Fibroblast of mammary gland (primary cell): ENCODE measurements around the gene SLC15A1.
A peak's percentile ranks its signal among the peaks of the same experiment; 100 is the strongest.

ENCODE experiments used
- DNase-seq: peaks from one replicate; pipeline ENCODE4 v3.0.0-alpha.2; 2010; ENCODE audit warnings: low read depth
- H3K4me3 ChIP-seq: 2 replicates; pipeline ENCODE4 v1.5.1; 2011; ENCODE audit warnings: low read depth, mild to moderate bottlenecking, low read length, moderate library complexity; ENCODE audit not compliant: control insufficient read depth
- CTCF ChIP-seq: conservative IDR thresholded peaks from 2 replicates; pipeline ENCODE4 v1.5.1; 2011; ENCODE audit warnings: low read depth, low read length, inconsistent platforms; ENCODE audit not compliant: control insufficient read depth, insufficient read depth

SLC15A1 gene

DNA sequence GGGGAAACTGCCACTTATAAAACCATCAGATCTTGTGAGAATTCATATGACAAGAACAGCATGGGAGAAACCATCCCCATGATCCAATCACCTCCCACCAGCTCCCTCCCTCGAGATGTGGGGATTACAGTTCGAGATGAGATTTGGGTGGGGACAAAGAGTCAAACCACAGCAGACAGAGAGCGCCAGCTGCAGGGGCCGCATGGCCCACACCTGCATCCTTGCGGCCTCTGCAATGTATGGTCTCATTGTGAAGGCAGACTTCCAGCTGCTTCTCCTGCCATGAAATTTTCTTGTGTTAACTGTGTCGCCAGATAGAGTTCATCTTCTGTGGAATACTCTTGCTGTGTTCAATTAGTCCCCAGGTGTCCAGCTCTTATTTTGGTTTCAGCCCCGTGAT, 17.3 kb upstream of the SLC15A1 start:
- no peak for DNase-seq
- no peak for TF ChIP-seq CTCF

GRCh38 chr13:98768522-98768921, 16.1 kb upstream of the SLC15A1 start:
- TF ChIP-seq CTCF = no peak
- DNase-seq = peak; percentile 5
- H3K4me3 ChIP-seq = no peak overlapping the region

More for the DNA sequence above, 17.3 kb upstream of the SLC15A1 start:
- H3K4me3 ChIP-seq = no peak overlapping the region

DNA sequence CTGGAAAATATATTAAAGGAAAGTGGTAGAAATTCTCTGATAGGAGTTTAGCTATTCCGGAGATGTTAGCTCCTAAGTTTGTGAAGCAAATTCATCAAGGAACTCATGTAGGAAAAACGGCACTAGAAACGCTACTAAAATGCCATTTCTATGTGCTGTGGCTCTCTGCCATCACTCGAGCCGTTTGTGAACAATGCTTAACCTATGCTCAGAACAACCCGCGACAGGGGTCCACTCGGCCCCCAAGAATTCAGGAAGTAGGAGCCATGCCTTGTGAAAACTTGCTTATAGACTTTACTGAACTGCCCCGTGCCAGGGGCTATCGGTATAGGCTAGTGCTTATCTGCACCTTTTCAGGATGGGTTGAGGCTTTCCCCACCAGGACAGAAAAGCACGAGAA, 14.2 kb upstream of the SLC15A1 start:
- H3K4me3 ChIP-seq = no peak overlapping the region
- no peak for DNase-seq
- no peak for TF ChIP-seq CTCF

DNA sequence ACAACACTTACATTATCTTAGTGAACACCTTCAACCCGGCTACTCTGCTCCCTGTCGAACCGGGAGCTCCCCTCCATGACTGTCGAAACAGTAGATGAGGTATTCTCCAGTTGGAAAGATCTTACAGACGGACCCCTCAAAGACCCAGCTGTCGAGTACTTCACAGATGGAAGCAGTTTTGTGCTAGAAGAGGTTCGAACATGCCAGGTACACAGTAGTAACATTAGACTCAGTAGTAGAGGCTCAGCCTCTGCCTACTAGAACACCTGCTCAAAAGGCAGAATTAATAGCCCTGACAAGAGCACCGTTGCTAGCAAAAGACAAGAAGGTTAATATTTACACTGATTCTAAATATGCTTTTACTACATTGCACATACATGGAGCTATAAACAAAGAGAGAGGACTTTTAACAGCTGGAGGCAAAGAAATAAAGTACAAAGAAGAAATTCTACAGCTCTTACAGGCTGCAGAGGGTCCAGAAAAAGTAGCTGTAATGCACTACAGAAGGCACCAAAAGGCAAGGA, 13.6 kb upstream of the SLC15A1 start:
- TF ChIP-seq CTCF = no peak
- H3K4me3 ChIP-seq = no peak overlapping the region
- no peak for DNase-seq

GRCh38 chr13:98761986-98762616, 9.6 kb upstream of the SLC15A1 start:
- no peak for DNase-seq
- TF ChIP-seq CTCF = no peak
- peak overlapping the region; percentile 25 for H3K4me3 ChIP-seq

- TF ChIP-seq CTCF = no peak
- peak overlapping the region; percentile 25 for H3K4me3 ChIP-seq
- DNase-seq = peak; percentile 85
Measured at GRCh38 chr13:98761126-98761985, 8.9 kb upstream of the SLC15A1 start.
